NCI-H146 treated with DMSO at 0.1 percent for 48 hours (cell line): Measurements from ENCODE around the gene FCHSD2.
"Not testable (repeated sequence)": the region's sequence is repeated elsewhere in the genome, so short reads cannot be mapped to it uniquely, and the experiment has no call there.

Experiments used
- DNase-seq: peaks from one replicate; lab custom pipeline; 2025; ENCODE audit not compliant: unreplicated experiment; lab: John Stamatoyannopoulos, UW

FCHSD2 gene

GRCh38 chr11:73126804-73127480 lies 15.2 kb downstream of the FCHSD2 start:
- no peak for DNase-seq

- DNase-seq, result no peak
These were observed 17.3 kb downstream of the FCHSD2 start for GRCh38 chr11:73124800-73125199.

GRCh38 chr11:73123892-73124291 lies 18.2 kb downstream of the FCHSD2 start:
- DNase-seq, result not testable (repeated sequence)

GRCh38 chr11:73121692-73122091 lies 20.4 kb downstream of the FCHSD2 start:
- no peak for DNase-seq

- DNase-seq, result no peak
These were observed 25.0 kb downstream of the FCHSD2 start for GRCh38 chr11:73117071-73117470.

- DNase-seq, result no peak
These were observed 25.5 kb downstream of the FCHSD2 start for GRCh38 chr11:73116636-73117035.

- DNase-seq, result no peak
These were observed 27.3 kb downstream of the FCHSD2 start for GRCh38 chr11:73114835-73115220.

- no peak for DNase-seq
These were observed 27.8 kb downstream of the FCHSD2 start for GRCh38 chr11:73114110-73114834.

GRCh38 chr11:73113426-73113825 lies 28.7 kb downstream of the FCHSD2 start:
- DNase-seq, result no peak

- no peak for DNase-seq
These were observed 34.5 kb downstream of the FCHSD2 start for GRCh38 chr11:73107597-73107996.

GRCh38 chr11:73106347-73106746 lies 35.8 kb downstream of the FCHSD2 start:
- no peak for DNase-seq

- no peak for DNase-seq
These were observed 41.5 kb downstream of the FCHSD2 start for GRCh38 chr11:73100578-73100977.

- no peak for DNase-seq
These were observed 42.4 kb downstream of the FCHSD2 start for GRCh38 chr11:73099512-73100266.

GRCh38 chr11:73095613-73096012 lies 46.5 kb downstream of the FCHSD2 start:
- DNase-seq, result no peak

GRCh38 chr11:73091521-73092305 lies 50.4 kb downstream of the FCHSD2 start:
- DNase-seq, result no peak

- DNase-seq, result no peak
These were observed 54.4 kb downstream of the FCHSD2 start for GRCh38 chr11:73087730-73088129.

- no peak for DNase-seq
These were observed 56.8 kb downstream of the FCHSD2 start for GRCh38 chr11:73085189-73085875.

GRCh38 chr11:73078631-73079030 lies 63.5 kb downstream of the FCHSD2 start:
- no peak for DNase-seq

GRCh38 chr11:73077454-73077853 lies 64.7 kb downstream of the FCHSD2 start:
- no peak for DNase-seq

GRCh38 chr11:73074319-73074718 lies 67.8 kb downstream of the FCHSD2 start:
- no peak for DNase-seq
